MM.1S (cell line): ENCODE results near the gene OSBPL10.

Source experiments
- DNase-seq: peaks from one replicate; pipeline ENCODE4 v3.0.0-alpha.2; 2015
- H2AFZ ChIP-seq: fragments of 300-600 bp; sonication (generic); 2 replicates; pipeline ENCODE4 v1.6.0; 2016; ENCODE audit warnings: antibody characterized with exemption, low read length
- H3F3A ChIP-seq: fragments of 300-600 bp; sonication (generic); 2 replicates; pipeline ENCODE4 v1.6.1; 2016; ENCODE audit warnings: mild to moderate bottlenecking, antibody characterized with exemption, low read length, moderate library complexity, mixed read lengths; ENCODE audit not compliant: insufficient read depth
- H3K27ac ChIP-seq: fragments of 300-600 bp; sonication (generic); 2 replicates; pipeline ENCODE4 v1.5.1; 2016; ENCODE audit warnings: mild to moderate bottlenecking, low read length
- H3K27me3 ChIP-seq: fragments of 300-600 bp; sonication (generic); replicated peaks from 2 replicates; pipeline ENCODE4 v1.6.0; 2016; ENCODE audit warnings: low read length; ENCODE audit not compliant: insufficient read depth
- H3K36me3 ChIP-seq: fragments of 300-600 bp; sonication (generic); replicated peaks from 2 replicates; pipeline ENCODE4 v1.6.1; 2016; ENCODE audit warnings: mild to moderate bottlenecking, low read length, mixed read lengths; ENCODE audit not compliant: insufficient read depth
- H3K4me1 ChIP-seq: fragments of 300-600 bp; sonication (generic); 2 replicates; pipeline ENCODE4 v1.6.1; 2016; ENCODE audit warnings: low read length, mixed read lengths
- H3K4me2 ChIP-seq: fragments of 300-600 bp; sonication (generic); 2 replicates; pipeline ENCODE4 v1.6.0; 2016; ENCODE audit warnings: low read depth, low read length
- H3K4me3 ChIP-seq: fragments of 300-600 bp; sonication (generic); 2 replicates; pipeline ENCODE4 v1.5.1; 2016; ENCODE audit warnings: low read length, mixed read lengths
- H3K79me2 ChIP-seq: fragments of 300-600 bp; sonication (generic); 2 replicates; pipeline ENCODE4 v1.6.1; 2016; ENCODE audit warnings: mixed run types, low read length, mixed read lengths
- H3K9ac ChIP-seq: fragments of 300-600 bp; sonication (generic); 2 replicates; pipeline ENCODE4 v1.6.1; 2016; ENCODE audit warnings: low read length, mixed read lengths
- H3K9me2 ChIP-seq: fragments of 300-600 bp; sonication (generic); replicated peaks from 2 replicates; pipeline ENCODE4 v1.6.1; 2016; ENCODE audit warnings: mild to moderate bottlenecking, low read length, mixed read lengths; ENCODE audit not compliant: insufficient read depth
- H3K9me3 ChIP-seq: fragments of 300-600 bp; sonication (generic); replicated peaks from 2 replicates; pipeline ENCODE4 v1.6.1; 2016; ENCODE audit warnings: mild to moderate bottlenecking, low read length, mixed read lengths; ENCODE audit not compliant: insufficient read depth
- H4K20me1 ChIP-seq: fragments of 300-600 bp; sonication (generic); 2 replicates; pipeline ENCODE4 v1.6.1; 2016; ENCODE audit warnings: mild to moderate bottlenecking, low read length, moderate library complexity, mixed read lengths; ENCODE audit not compliant: insufficient read depth
- CTCF ChIP-seq: fragments of 300-600 bp; sonication (generic); IDR thresholded peaks from 2 replicates; pipeline ENCODE4 v1.5.1; 2016; ENCODE audit warnings: antibody characterized with exemption, low read length, mixed read lengths
- EZH2 ChIP-seq: fragments of 300-600 bp; sonication (generic); optimal IDR thresholded peaks from 2 replicates; pipeline ENCODE3; 2017; ENCODE audit warnings: low read depth, mild to moderate bottlenecking, antibody characterized with exemption, low read length, mixed read lengths
- EZH2phosphoT487 ChIP-seq: fragments of 300-600 bp; sonication (generic); IDR thresholded peaks from 2 replicates; pipeline ENCODE4 v1.6.1; 2018; ENCODE audit warnings: antibody characterized with exemption, low read length

Gene OSBPL10

GRCh38 chr3:31911643-31912042, 69.4 kb downstream of the OSBPL10 start:
- no peak overlapping the region for H2AFZ ChIP-seq
- H4K20me1 ChIP-seq: no peaks in the 10 kb centered on the region
- peaks cover under 1% of the 10 kb centered on the region; the same call in 1 of the 2 replicates for H3F3A ChIP-seq
- H3K4me1 ChIP-seq: peaks cover 6% of the 10 kb centered on the region
- TF ChIP-seq EZH2 (no peak), EZH2phosphoT487 (no peak), CTCF (no peak)
- H3K79me2 ChIP-seq: no peaks in the 10 kb centered on the region
- no peak overlapping the region for H3K9ac ChIP-seq
- no peak overlapping the region for H3K27ac ChIP-seq
- no peaks in the 10 kb centered on the region for H3K9me2 ChIP-seq
- H3K4me2 ChIP-seq: no peak overlapping the region
- no peak overlapping the region for H3K4me3 ChIP-seq
- H3K36me3 ChIP-seq: no peaks in the 10 kb centered on the region
- H3K9me3 ChIP-seq: no peaks in the 10 kb centered on the region
- no peaks in the 10 kb centered on the region for H3K27me3 ChIP-seq
- DNase-seq: no peak

GRCh38 chr3:31911124-31911523, 69.9 kb downstream of the OSBPL10 start:
- H3K79me2 ChIP-seq: no peaks in the 10 kb centered on the region
- DNase-seq: no peak
- H3K4me1 ChIP-seq: peaks cover under 1% of the 10 kb centered on the region; the same call in 1 of the 2 replicates
- H2AFZ ChIP-seq: no peak overlapping the region
- H3K27me3 ChIP-seq: no peaks in the 10 kb centered on the region
- H3K4me3 ChIP-seq: no peak overlapping the region
- H3F3A ChIP-seq: no peaks in the 10 kb centered on the region
- no peak overlapping the region for H3K4me2 ChIP-seq
- H3K27ac ChIP-seq: no peak overlapping the region
- no peaks in the 10 kb centered on the region for H3K9me2 ChIP-seq
- H3K9me3 ChIP-seq: no peaks in the 10 kb centered on the region
- H4K20me1 ChIP-seq: no peaks in the 10 kb centered on the region
- TF ChIP-seq CTCF: no peak
- no peak for TF ChIP-seq EZH2
- H3K9ac ChIP-seq: no peak overlapping the region
- no peaks in the 10 kb centered on the region for H3K36me3 ChIP-seq

GRCh38 chr3:31909455-31909854, 71.6 kb downstream of the OSBPL10 start:
- Histone ChIP-seq H3K4me2 (no peak overlapping the region), H3K4me1 (no peaks in the 10 kb centered on the region), H4K20me1 (no peaks in the 10 kb centered on the region), H3K9ac (no peak overlapping the region), H3K27ac (no peak overlapping the region), H3K79me2 (no peaks in the 10 kb centered on the region), H3K9me2 (no peaks in the 10 kb centered on the region), H3K27me3 (no peaks in the 10 kb centered on the region), H3K36me3 (no peaks in the 10 kb centered on the region), H3K4me3 (no peak overlapping the region), H2AFZ (no peak overlapping the region), H3K9me3 (no peaks in the 10 kb centered on the region), H3F3A (no peaks in the 10 kb centered on the region)
- DNase-seq: no peak
- TF ChIP-seq EZH2 (no peak), CTCF (no peak), EZH2phosphoT487 (no peak)
